Measurements from ENCODE around the gene RNU11. TPM values are rescaled to one million over a fixed set of nuclear protein-coding genes. Genes with fewer than 3 reads are reported as not detected.

RNU11 gene
- total RNA-seq, 1 experiment from 2014 or later = not detected

- H4K91ac ChIP-seq (ENCODE audit: insufficient read length, low read depth, low read length) = no peak overlapping the region
- no peak overlapping the region for H2BK20ac ChIP-seq (ENCODE audit: low read depth, low read length, poor library complexity, severe bottlenecking)
- H4K8ac ChIP-seq (replicated peaks; ENCODE audit: insufficient read length, low read depth, low read length) = no peak overlapping the region
- H3K36me3 Mint-ChIP-seq (ENCODE audit: insufficient read depth in 1 of 3, low read depth in 3 of 3) = no peaks in the 10 kb centered on the region
- H4K5ac ChIP-seq (ENCODE audit: insufficient read length, low read depth, low read length) = no peak overlapping the region
- no peaks in the 10 kb centered on the region for H3K9me3 ChIP-seq (ENCODE audit: control insufficient read depth, low read depth, low read length)
- no peak for DNase-seq
- no peaks in the 10 kb centered on the region for H3K79me1 ChIP-seq (ENCODE audit: insufficient read depth, low read depth, low read length, poor library complexity, severe bottlenecking)
- H3K4me1 Mint-ChIP-seq = peaks cover 16 to 21% of the 10 kb centered on the region in 2 experiments
- H3T11ph ChIP-seq (ENCODE audit: low read length) = no peak overlapping the region
- H2AK5ac ChIP-seq (ENCODE audit: insufficient read length, low read length) = no peak overlapping the region
- H3K27ac ChIP-seq (ENCODE audit: insufficient read length, low read depth, low read length) = no peak overlapping the region
- H3K56ac ChIP-seq (ENCODE audit: insufficient read length, low read depth, low read length) = no peak overlapping the region
- H3K9me3 Mint-ChIP-seq = no peaks in the 10 kb centered on the region
- no peak overlapping the region for H2BK12ac ChIP-seq (ENCODE audit: insufficient read length, low read depth, low read length)
- H3K9ac ChIP-seq (ENCODE audit: extremely low read depth, insufficient read length, low read length) = no peak overlapping the region
- H3K23ac ChIP-seq (ENCODE audit: insufficient read length, low read depth, low read length) = no peak overlapping the region
- no peak overlapping the region for H3K18ac ChIP-seq (ENCODE audit: insufficient read length, low read depth, low read length)
- no peak overlapping the region for H2BK5ac ChIP-seq (ENCODE audit: insufficient read length, low read length)
- H2BK15ac ChIP-seq (ENCODE audit: low read depth, low read length) = no peak overlapping the region
- H3K27ac Mint-ChIP-seq = peak overlapping the region in 1 of 3 experiments; percentile 56; a peak in 2 of 7 replicates
- no peak overlapping the region for H3K4me2 ChIP-seq (ENCODE audit: insufficient read depth, insufficient read length, low read length)
- no peaks in the 10 kb centered on the region for H3K23me2 ChIP-seq (ENCODE audit: insufficient read length, low read depth, low read length, poor library complexity, severe bottlenecking)
- WGBS (ENCODE audit: extremely low coverage, insufficient read length, low lambda C conversion rate) = no CpG with 5 or more reads among the region's 7 CpGs
- TF ChIP-seq CTCF (conservative IDR thresholded peaks at IDR 0.05) = no peak
- no peak overlapping the region; a peak in 1 of 5 replicates for H3K4me3 Mint-ChIP-seq
- no peaks in the 10 kb centered on the region for H3K27me3 ChIP-seq (ENCODE audit: insufficient read depth, low read length)
- no peak overlapping the region for H2BK120ac ChIP-seq (ENCODE audit: low read depth, low read length, poor library complexity, severe bottlenecking)
- H2AFZ ChIP-seq (ENCODE audit: low read length) = no peak overlapping the region
- H3K79me2 ChIP-seq (ENCODE audit: insufficient read depth, low read length) = no peaks in the 10 kb centered on the region
- no peaks in the 10 kb centered on the region for H4K20me1 ChIP-seq (ENCODE audit: control insufficient read depth, insufficient read depth, insufficient read length)
- no peaks in the 10 kb centered on the region for H3K27me3 Mint-ChIP-seq (ENCODE audit: low read depth)
- no peak overlapping the region for H3K4ac ChIP-seq (ENCODE audit: low read depth, low read length)
- no peaks in the 10 kb centered on the region; the same call in 1 of the 2 replicates for H3K4me1 ChIP-seq (ENCODE audit: insufficient read depth, low read length)
- no peak overlapping the region for H3K14ac ChIP-seq (ENCODE audit: insufficient read depth, low read length)
Measured at GRCh38 chr1:28663871-28664470, 15.6 kb downstream of the RNU11 start.

All from H9 (cell line).